GM12878 (cell line): ENCODE measurements around the gene DNAI7.

Experiments used
- EP300 ChIP-seq, 2 experiments: fragments of 150-350 bp in 1 of 2; IDR thresholded peaks; 2 replicates each; pipeline ENCODE4 v1.6.1; 2011 to 2012; ENCODE audit warnings: low read depth in 2 of 2, low read length in 2 of 2, borderline replicate concordance in 1 of 2, improper control_type of control experiment in 1 of 2, inconsistent platforms in 1 of 2; ENCODE audit not compliant: control insufficient read depth in 1 of 2
- EZH2 ChIP-seq: IDR thresholded peaks from 2 replicates; pipeline ENCODE4 v1.6.1; 2012; ENCODE audit warnings: low read depth, mild to moderate bottlenecking, control low read depth, inconsistent platforms, low read length, borderline replicate concordance; ENCODE audit not compliant: control insufficient read depth
- TF ChIP-seq, protein P1 (sequence below): IDR thresholded peaks from 2 replicates; pipeline ENCODE4 v1.6.1; 2011; ENCODE audit warnings: low read depth, low read length, improper control_type of control experiment, borderline replicate concordance

DNA sequence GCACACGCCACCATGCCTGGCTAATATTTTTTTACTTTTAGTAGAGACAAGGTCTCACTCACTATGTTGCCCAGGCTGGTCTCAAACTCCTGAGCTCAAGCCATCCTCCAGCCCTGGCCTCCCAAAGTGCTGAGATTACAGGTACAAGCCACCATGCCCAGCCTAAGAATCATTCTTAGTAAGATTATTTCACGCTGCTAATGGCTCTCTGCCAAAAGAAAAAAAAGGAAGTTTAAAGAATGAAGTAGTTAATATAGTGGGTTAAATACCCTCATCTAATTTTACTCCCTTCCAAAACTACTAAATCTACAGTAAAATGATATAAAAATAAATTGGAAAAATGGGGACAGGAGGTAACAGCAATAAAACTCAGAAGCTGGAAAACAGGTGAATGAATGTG is 2.6 kb upstream of the DNAI7 start:
- no peak for TF ChIP-seq EZH2
- TF ChIP-seq EP300 (IDR thresholded peaks at IDR 0.05; ENCODE audit: borderline replicate concordance in 1 of 2, control insufficient read depth in 1 of 2, low read depth in 2 of 2, low read length in 2 of 2), result no peak
- TF ChIP-seq, protein P1, sequence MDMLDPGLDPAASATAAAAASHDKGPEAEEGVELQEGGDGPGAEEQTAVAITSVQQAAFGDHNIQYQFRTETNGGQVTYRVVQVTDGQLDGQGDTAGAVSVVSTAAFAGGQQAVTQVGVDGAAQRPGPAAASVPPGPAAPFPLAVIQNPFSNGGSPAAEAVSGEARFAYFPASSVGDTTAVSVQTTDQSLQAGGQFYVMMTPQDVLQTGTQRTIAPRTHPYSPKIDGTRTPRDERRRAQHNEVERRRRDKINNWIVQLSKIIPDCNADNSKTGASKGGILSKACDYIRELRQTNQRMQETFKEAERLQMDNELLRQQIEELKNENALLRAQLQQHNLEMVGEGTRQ, result no peak
